IMR-90 (cell line): ENCODE data around the gene DOCK9. TPM values are rescaled to one million over a fixed set of nuclear protein-coding genes. Genes with fewer than 3 reads are reported as not detected.

Source experiments
- ATAC-seq: fragments of 200-7000 bp; cut with Tn5 transposase; 2 replicates; pipeline ENCODE4 v1.9.1; 2020; ENCODE audit warnings: low read depth, mild to moderate bottlenecking, moderate library complexity
- BruUV-seq: library from RNA; stranded (reverse); fragments of 400-500 nt; replicated peaks from 2 replicates; lab custom pipeline; 2021; lab: Mats Ljungman, UMichigan
- CTCF ChIA-PET: fragments of 300-600 bp; formaldehyde crosslinking; extraction: SDS; loops from one replicate; lab custom pipeline; 2021; ENCODE audit warnings: antibody characterized with exemption; lab: Yijun Ruan, JAX
- POLR2A ChIA-PET: fragments of 300-600 bp; sonication (Branson Sonifier 250); formaldehyde crosslinking; loops from one replicate; lab custom pipeline; 2022; ENCODE audit warnings: antibody characterized with exemption; ENCODE audit not compliant: unreplicated experiment; lab: Charles Lee
- DNase-seq: peaks from one replicate; pipeline ENCODE4 v3.0.0; 2013
- H2AFZ ChIP-seq: replicated peaks from 2 replicates; pipeline ENCODE3; 2013; ENCODE audit warnings: low read length, mild to moderate bottlenecking; ENCODE audit not compliant: poor library complexity
- H2AK5ac ChIP-seq: 2 replicates; pipeline ENCODE4 v1.6.1; 2013; ENCODE audit warnings: low read depth, low read length, inconsistent platforms
- H2AK9ac ChIP-seq: replicated peaks from 2 replicates; pipeline ENCODE3; 2013; ENCODE audit warnings: mild to moderate bottlenecking, low read depth, low read length, moderate library complexity; ENCODE audit not compliant: poor library complexity
- H2BK120ac ChIP-seq: 2 replicates; pipeline ENCODE4 v1.6.1; 2013; ENCODE audit warnings: low read depth, low read length, inconsistent platforms
- H2BK15ac ChIP-seq: 3 replicates; pipeline ENCODE4 v1.6.1; 2013; ENCODE audit warnings: low read depth, low read length, inconsistent platforms
- H2BK20ac ChIP-seq: 2 replicates; pipeline ENCODE4 v1.6.1; 2013; ENCODE audit warnings: low read depth, mild to moderate bottlenecking, inconsistent platforms, low read length, moderate library complexity
- H2BK5ac ChIP-seq: 2 replicates; pipeline ENCODE4 v1.6.1; 2013; ENCODE audit warnings: mild to moderate bottlenecking, low read depth, low read length, inconsistent platforms; ENCODE audit not compliant: poor library complexity, severe bottlenecking
- H3K14ac ChIP-seq: replicated peaks from 2 replicates; pipeline ENCODE4 v1.6.1; 2013; ENCODE audit warnings: low read depth, low read length, inconsistent platforms
- H3K18ac ChIP-seq: 2 replicates; pipeline ENCODE4 v1.6.1; 2013; ENCODE audit warnings: low read depth, low read length, control low read depth
- H3K23ac ChIP-seq: 2 replicates; pipeline ENCODE4 v1.6.1; 2013; ENCODE audit warnings: low read depth, low read length, inconsistent platforms
- H3K27ac ChIP-seq: 2 replicates; pipeline ENCODE4 v1.5.1; 2013; ENCODE audit warnings: mild to moderate bottlenecking, control low read depth, low read length; ENCODE audit not compliant: insufficient read depth
- H3K27me3 ChIP-seq: 2 replicates; pipeline ENCODE4 v1.6.1; 2013; ENCODE audit warnings: low read length; ENCODE audit not compliant: control insufficient read depth, insufficient read depth
- H3K36me3 ChIP-seq: 2 replicates; pipeline ENCODE4 v1.6.1; 2013; ENCODE audit warnings: low read length, mixed read lengths; ENCODE audit not compliant: control insufficient read depth, insufficient read depth
- H3K4ac ChIP-seq: 2 replicates; pipeline ENCODE4 v1.6.1; 2013; ENCODE audit warnings: low read depth, low read length, inconsistent platforms
- H3K4me1 ChIP-seq: 2 replicates; pipeline ENCODE4 v1.6.1; 2013; ENCODE audit warnings: low read length, mixed read lengths; ENCODE audit not compliant: control insufficient read depth, insufficient read depth
- H3K4me2 ChIP-seq: 2 replicates; pipeline ENCODE4 v1.6.1; 2013; ENCODE audit warnings: low read depth, mild to moderate bottlenecking, control low read depth, low read length, moderate library complexity
- H3K4me3 ChIP-seq: 2 replicates; pipeline ENCODE4 v1.5.1; 2013; ENCODE audit warnings: low read depth, mild to moderate bottlenecking, control low read depth, low read length, moderate library complexity; ENCODE audit not compliant: insufficient read depth
- H3K56ac ChIP-seq: 2 replicates; pipeline ENCODE4 v1.6.1; 2013; ENCODE audit warnings: low read length, inconsistent platforms; ENCODE audit not compliant: insufficient read depth; ENCODE audit errors: extremely low read depth
- H3K79me1 ChIP-seq, 2 experiments: 2 replicates each; pipeline ENCODE4 v1.6.1; 2013; ENCODE audit warnings: low read length in 2 of 2, inconsistent platforms in 1 of 2, low read depth in 1 of 2
- H3K9ac ChIP-seq: 2 replicates; pipeline ENCODE4 v1.6.1; 2013; ENCODE audit warnings: low read depth, low read length, control low read depth
- H3K9me1 ChIP-seq: 2 replicates; pipeline ENCODE4 v1.6.1; 2013; ENCODE audit warnings: low read length, inconsistent platforms; ENCODE audit not compliant: insufficient read depth
- H3K9me3 ChIP-seq: 2 replicates; pipeline ENCODE4 v1.6.1; 2013; ENCODE audit warnings: low read length; ENCODE audit not compliant: control insufficient read depth, insufficient read depth
- H4K20me1 ChIP-seq: 2 replicates; pipeline ENCODE4 v1.6.1; 2013; ENCODE audit warnings: low read length, inconsistent platforms; ENCODE audit not compliant: insufficient read depth
- H4K5ac ChIP-seq: 2 replicates; pipeline ENCODE4 v1.6.1; 2013; ENCODE audit warnings: mild to moderate bottlenecking, low read depth, low read length, control low read depth
- H4K8ac ChIP-seq, 2 experiments: 2 replicates each; pipeline ENCODE4 v1.6.1; 2013; ENCODE audit warnings: low read depth in 2 of 2, low read length in 2 of 2, control low read depth in 1 of 2, inconsistent platforms in 1 of 2
- H4K91ac ChIP-seq: 2 replicates; pipeline ENCODE4 v1.6.1; 2013; ENCODE audit warnings: low read depth, low read length, inconsistent platforms; ENCODE audit not compliant: insufficient read depth
- BHLHE40 ChIP-seq: fragments of 150-350 bp; IDR thresholded peaks from 2 replicates; pipeline ENCODE4 v1.6.1; 2016; ENCODE audit warnings: mild to moderate bottlenecking, low read depth, low read length
- CEBPB ChIP-seq: IDR thresholded peaks from 2 replicates; pipeline ENCODE4 v1.6.1; 2012; ENCODE audit warnings: low read depth, low read length, improper control_type of control experiment
- FOS ChIP-seq: fragments of 150-350 bp; IDR thresholded peaks from 2 replicates; pipeline ENCODE4 v1.6.1; 2016; ENCODE audit warnings: low read depth, low read length
- WGBS, 2 experiments: methylation state at CpG; one replicate each; pipeline versions ENCODE4 v1.1.5 to v1.1.7; 2013; ENCODE audit warnings: missing lambda C conversion rate in 2 of 2; ENCODE audit not compliant: insufficient read length in 1 of 2; ENCODE audit errors: extremely low coverage in 2 of 2; 5-methylcytosine and 5-hydroxymethylcytosine counted together
- dilution Hi-C: fragments of 300-500 bp; cut with HindIII; formaldehyde crosslinking; loops from one replicate; pipeline ENCODE4 v1.14.3; 2018; ENCODE audit warnings: low sequenced_read_pairs; ENCODE audit not compliant: unreplicated experiment
- in situ Hi-C: fragments of 300-500 bp; cut with MboI; formaldehyde crosslinking; loops from 3 replicates; pipeline ENCODE4 v1.14.3; 2019; ENCODE audit warnings: low sequenced_read_pairs, inconsistent platforms, mixed read lengths
- intact Hi-C: fragments of 100-400 bp; cut with micrococcal nuclease; formaldehyde crosslinking; loops from 2 replicates; pipeline ENCODE4 v1.10.0; 2022
- polyA plus RNA-seq, 3 experiments: library from polyadenylated mRNA; depleted of rRNA; stranded (reverse); fragments of >200 nt; gene quantifications; 2 replicates each; pipeline ENCODE4 v1.2.3, GENCODE V29; 2012; ENCODE audit warnings: low replicate concordance in 1 of 3
- total RNA-seq: library from RNA; depleted of rRNA; stranded (reverse); fragments of >200 nt; gene quantifications from 2 replicates; pipeline ENCODE4 v1.2.3, GENCODE V29; 2012

Gene DOCK9
- total and polyA plus RNA-seq, 2 of the 4 experiments (the other 2 are of a cell fraction), result 4.8 to 7.2 TPM

DNA sequence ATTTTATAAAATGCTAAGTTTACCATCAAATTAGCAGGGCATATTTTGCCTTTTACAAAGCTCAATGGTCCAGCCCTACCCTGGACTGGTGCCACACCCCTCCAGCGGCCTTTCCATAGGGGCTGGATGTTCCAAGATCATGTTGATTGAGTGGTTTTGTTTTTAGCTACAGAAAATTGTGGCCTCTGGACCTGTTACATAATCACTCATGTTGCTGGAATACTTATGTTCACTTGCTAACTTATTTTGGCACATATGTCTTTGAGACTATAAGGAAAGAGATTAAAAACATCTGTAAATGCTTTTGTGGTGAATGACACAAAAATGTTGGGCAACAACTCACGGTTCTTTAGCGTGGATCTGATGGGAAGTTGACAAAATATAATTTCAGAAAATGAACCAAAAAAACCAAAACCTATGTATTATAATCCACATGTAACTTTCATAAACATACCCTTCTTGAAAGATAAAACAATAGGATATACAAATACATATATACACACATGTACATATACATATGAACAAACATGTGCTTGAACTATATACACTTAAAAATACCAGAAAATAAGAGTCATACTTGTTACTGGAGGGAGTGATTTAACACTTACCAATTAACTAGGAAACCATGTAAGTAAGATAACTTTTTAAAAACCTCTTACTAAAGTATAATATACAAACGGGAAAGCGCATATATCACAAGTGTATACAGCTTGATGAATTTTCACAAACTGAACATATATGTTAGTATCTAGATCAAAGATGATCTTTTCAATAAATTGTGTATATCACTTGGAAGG, 178.8 kb downstream of the DOCK9 start:
- Histone ChIP-seq H3K4ac (no peak overlapping the region), H2AK9ac (no peak overlapping the region), H3K9me3 (no peaks in the 10 kb centered on the region), H2BK5ac (no peak overlapping the region), H4K91ac (no peak overlapping the region), H3K14ac (no peak overlapping the region), H4K20me1 (no peaks in the 10 kb centered on the region), H3K4me3 (no peak overlapping the region), H3K27ac (no peak overlapping the region), H2AK5ac (no peak overlapping the region), H3K9me1 (peaks cover 11% of the 10 kb centered on the region; the same call in 1 of the 2 replicates), H3K4me2 (no peak overlapping the region), H3K23ac (no peak overlapping the region), H2BK120ac (no peak overlapping the region), H3K36me3 (no peaks in the 10 kb centered on the region), H2AFZ (no peak overlapping the region), H3K4me1 (no peaks in the 10 kb centered on the region), H3K56ac (no peak overlapping the region), H3K18ac (no peak overlapping the region), H3K9ac (no peak overlapping the region), H3K27me3 (no peaks in the 10 kb centered on the region), H3K79me1 (no peaks in the 10 kb centered on the region), H4K8ac (no peak overlapping the region), H2BK15ac (no peak overlapping the region), H4K5ac (no peak overlapping the region), H2BK20ac (no peak overlapping the region)
- ChIA-PET POLR2A (no interaction called here), CTCF (no interaction called here)
- intact Hi-C loops (no loop called here), in situ Hi-C loops (no loop called here), dilution Hi-C loops (no loop called here)
- ATAC-seq (peak; percentile 32), DNase-seq (peak; percentile 61)
- TF ChIP-seq FOS, result no peak
- no peak; the same call in 1 of the 2 replicates for TF ChIP-seq BHLHE40
- TF ChIP-seq CEBPB, result peak; percentile 68
- no TSS peak for BruUV-seq
- WGBS, 2 experiments, result no CpG with 5 or more reads among the region's 5 CpGs
